MM.1S (cell line): ENCODE results near the gene BRK1.

Source experiments
- DNase-seq: peaks from one replicate; pipeline ENCODE4 v3.0.0-alpha.2; 2015
- H2AFZ ChIP-seq: fragments of 300-600 bp; sonication (generic); 2 replicates; pipeline ENCODE4 v1.6.0; 2016; ENCODE audit warnings: antibody characterized with exemption, low read length
- H3F3A ChIP-seq: fragments of 300-600 bp; sonication (generic); 2 replicates; pipeline ENCODE4 v1.6.1; 2016; ENCODE audit warnings: mild to moderate bottlenecking, antibody characterized with exemption, low read length, moderate library complexity, mixed read lengths; ENCODE audit not compliant: insufficient read depth
- H3K27ac ChIP-seq: fragments of 300-600 bp; sonication (generic); 2 replicates; pipeline ENCODE4 v1.5.1; 2016; ENCODE audit warnings: mild to moderate bottlenecking, low read length
- H3K27me3 ChIP-seq: fragments of 300-600 bp; sonication (generic); replicated peaks from 2 replicates; pipeline ENCODE4 v1.6.0; 2016; ENCODE audit warnings: low read length; ENCODE audit not compliant: insufficient read depth
- H3K36me3 ChIP-seq: fragments of 300-600 bp; sonication (generic); replicated peaks from 2 replicates; pipeline ENCODE4 v1.6.1; 2016; ENCODE audit warnings: mild to moderate bottlenecking, low read length, mixed read lengths; ENCODE audit not compliant: insufficient read depth
- H3K4me1 ChIP-seq: fragments of 300-600 bp; sonication (generic); 2 replicates; pipeline ENCODE4 v1.6.1; 2016; ENCODE audit warnings: low read length, mixed read lengths
- H3K4me2 ChIP-seq: fragments of 300-600 bp; sonication (generic); 2 replicates; pipeline ENCODE4 v1.6.0; 2016; ENCODE audit warnings: low read depth, low read length
- H3K4me3 ChIP-seq: fragments of 300-600 bp; sonication (generic); 2 replicates; pipeline ENCODE4 v1.5.1; 2016; ENCODE audit warnings: low read length, mixed read lengths
- H3K79me2 ChIP-seq: fragments of 300-600 bp; sonication (generic); 2 replicates; pipeline ENCODE4 v1.6.1; 2016; ENCODE audit warnings: mixed run types, low read length, mixed read lengths
- H3K9ac ChIP-seq: fragments of 300-600 bp; sonication (generic); 2 replicates; pipeline ENCODE4 v1.6.1; 2016; ENCODE audit warnings: low read length, mixed read lengths
- H3K9me2 ChIP-seq: fragments of 300-600 bp; sonication (generic); replicated peaks from 2 replicates; pipeline ENCODE4 v1.6.1; 2016; ENCODE audit warnings: mild to moderate bottlenecking, low read length, mixed read lengths; ENCODE audit not compliant: insufficient read depth
- H3K9me3 ChIP-seq: fragments of 300-600 bp; sonication (generic); replicated peaks from 2 replicates; pipeline ENCODE4 v1.6.1; 2016; ENCODE audit warnings: mild to moderate bottlenecking, low read length, mixed read lengths; ENCODE audit not compliant: insufficient read depth
- H4K20me1 ChIP-seq: fragments of 300-600 bp; sonication (generic); 2 replicates; pipeline ENCODE4 v1.6.1; 2016; ENCODE audit warnings: mild to moderate bottlenecking, low read length, moderate library complexity, mixed read lengths; ENCODE audit not compliant: insufficient read depth
- EZH2 ChIP-seq: fragments of 300-600 bp; sonication (generic); optimal IDR thresholded peaks from 2 replicates; pipeline ENCODE3; 2017; ENCODE audit warnings: low read depth, mild to moderate bottlenecking, antibody characterized with exemption, low read length, mixed read lengths
- EZH2phosphoT487 ChIP-seq: fragments of 300-600 bp; sonication (generic); IDR thresholded peaks from 2 replicates; pipeline ENCODE4 v1.6.1; 2018; ENCODE audit warnings: antibody characterized with exemption, low read length
- TF ChIP-seq, protein P1 (sequence below): fragments of 300-600 bp; sonication (generic); IDR thresholded peaks from 2 replicates; pipeline ENCODE4 v1.5.1; 2016; ENCODE audit warnings: antibody characterized with exemption, low read length, mixed read lengths

The BRK1 gene

DNA sequence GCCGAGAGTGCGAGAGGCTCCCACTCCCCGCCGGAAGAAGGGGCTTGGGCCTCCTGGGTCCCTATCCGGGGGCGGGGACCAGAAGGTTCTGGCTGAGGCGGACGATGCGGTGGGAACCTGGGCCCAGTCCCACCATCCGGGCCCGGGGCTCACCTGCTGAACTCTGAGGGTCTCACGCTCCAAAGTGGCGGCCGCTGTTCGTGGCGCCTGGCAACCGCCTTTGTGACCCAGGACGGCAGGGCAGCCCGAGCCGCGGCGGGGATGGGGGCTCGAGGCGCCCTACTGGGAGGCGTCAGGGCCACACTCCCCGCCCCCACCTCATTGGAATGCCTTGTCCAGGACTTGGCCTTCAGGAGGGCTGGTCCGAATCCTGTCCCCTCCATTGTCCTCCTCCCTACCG, 7.4 kb upstream of the BRK1 start, which contains the start of gene FANCD2OS:
FANCD2OS (minus strand) TSS at position 165 of the 400 bp plus-strand sequence. CDS start 3,481 bp downstream, outside the sequence.
- H3K4me2 ChIP-seq, result no peak within 1 kb of the TSS
- no peaks in the 10 kb centered on the region for H3K27me3 ChIP-seq
- H3K9ac ChIP-seq, result no peak within 1 kb of the TSS
- no peak within 1 kb of the TSS for H3K27ac ChIP-seq
- H2AFZ ChIP-seq, result no peak within 1 kb of the TSS
- no peaks in the 10 kb centered on the region for H3K9me2 ChIP-seq
- DNase-seq, result no peak
- no peaks in the 10 kb centered on the region for H4K20me1 ChIP-seq
- TF ChIP-seq EZH2phosphoT487, result no peak
- TF ChIP-seq, protein P1, sequence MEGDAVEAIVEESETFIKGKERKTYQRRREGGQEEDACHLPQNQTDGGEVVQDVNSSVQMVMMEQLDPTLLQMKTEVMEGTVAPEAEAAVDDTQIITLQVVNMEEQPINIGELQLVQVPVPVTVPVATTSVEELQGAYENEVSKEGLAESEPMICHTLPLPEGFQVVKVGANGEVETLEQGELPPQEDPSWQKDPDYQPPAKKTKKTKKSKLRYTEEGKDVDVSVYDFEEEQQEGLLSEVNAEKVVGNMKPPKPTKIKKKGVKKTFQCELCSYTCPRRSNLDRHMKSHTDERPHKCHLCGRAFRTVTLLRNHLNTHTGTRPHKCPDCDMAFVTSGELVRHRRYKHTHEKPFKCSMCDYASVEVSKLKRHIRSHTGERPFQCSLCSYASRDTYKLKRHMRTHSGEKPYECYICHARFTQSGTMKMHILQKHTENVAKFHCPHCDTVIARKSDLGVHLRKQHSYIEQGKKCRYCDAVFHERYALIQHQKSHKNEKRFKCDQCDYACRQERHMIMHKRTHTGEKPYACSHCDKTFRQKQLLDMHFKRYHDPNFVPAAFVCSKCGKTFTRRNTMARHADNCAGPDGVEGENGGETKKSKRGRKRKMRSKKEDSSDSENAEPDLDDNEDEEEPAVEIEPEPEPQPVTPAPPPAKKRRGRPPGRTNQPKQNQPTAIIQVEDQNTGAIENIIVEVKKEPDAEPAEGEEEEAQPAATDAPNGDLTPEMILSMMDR, result no peak
- TF ChIP-seq EZH2, result no peak
- no peak within 1 kb of the TSS for H3K4me3 ChIP-seq
- H3F3A ChIP-seq, result no peaks in the 10 kb centered on the region
- no peaks in the 10 kb centered on the region for H3K36me3 ChIP-seq
- H3K9me3 ChIP-seq, result no peaks in the 10 kb centered on the region
- H3K4me1 ChIP-seq, result no peaks in the 10 kb centered on the region
- no peaks in the 10 kb centered on the region for H3K79me2 ChIP-seq

DNA sequence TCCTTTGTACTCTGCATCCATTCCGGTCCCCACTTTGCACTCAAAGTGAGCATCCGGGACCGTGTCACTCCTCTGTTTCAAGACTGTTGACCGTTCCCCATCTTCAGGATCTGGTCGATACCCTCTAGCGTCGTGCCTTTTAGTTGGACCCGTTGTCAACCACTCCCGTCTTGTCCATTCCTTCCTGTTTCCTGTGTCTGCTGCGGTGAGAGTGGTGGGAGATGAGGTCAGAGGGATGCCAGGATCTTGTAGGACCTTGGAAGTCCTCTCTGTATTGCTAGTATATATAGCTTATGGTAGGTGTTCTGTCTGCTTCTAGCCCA, 624 bp downstream of the BRK1 start:
- TF ChIP-seq EZH2phosphoT487 (no peak), EZH2 (no peak)
- TF ChIP-seq, protein P1, result no peak
- Histone ChIP-seq H3K27me3 (no peaks in the 10 kb centered on the region), H3K4me3 (peak overlapping the region; percentile 99), H3K9me2 (no peaks in the 10 kb centered on the region), H4K20me1 (no peaks in the 10 kb centered on the region), H3K4me1 (0 out of 2 replicates have a peak, but pooled peaks cover 3% of the 10 kb centered on the region), H3K9me3 (no peaks in the 10 kb centered on the region), H2AFZ (peak overlapping the region; percentile 100), H3K4me2 (peak overlapping the region; percentile 87), H3K36me3 (no peaks in the 10 kb centered on the region), H3K27ac (peak overlapping the region; percentile 57; the same call in 1 of the 2 replicates), H3K9ac (peak overlapping the region; percentile 76), H3K79me2 (peaks cover 55% of the 10 kb centered on the region), H3F3A (no peaks in the 10 kb centered on the region)
- peak; percentile 9 for DNase-seq

DNA sequence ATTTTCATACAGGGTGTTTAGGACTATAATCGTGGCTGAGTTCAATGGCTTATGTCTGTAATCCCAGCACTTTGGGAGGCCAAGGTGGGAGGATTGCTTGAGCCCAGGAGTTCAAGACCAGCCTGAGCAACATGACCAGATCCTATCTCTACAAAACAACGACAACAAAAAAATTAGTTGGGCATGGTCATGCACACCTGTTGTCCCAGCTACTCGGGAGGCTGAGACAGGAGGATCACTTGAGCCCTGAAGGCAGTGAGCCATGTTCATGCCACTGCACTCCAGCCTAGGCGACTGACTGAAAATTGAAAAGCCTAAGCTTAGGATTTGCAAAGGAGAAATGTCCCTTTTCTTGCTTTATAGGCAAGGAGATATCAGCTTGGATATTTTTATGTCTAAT, 1.5 kb downstream of the BRK1 start:
- Histone ChIP-seq H4K20me1 (no peaks in the 10 kb centered on the region), H3K27me3 (no peaks in the 10 kb centered on the region), H2AFZ (no peak overlapping the region), H3K9me3 (no peaks in the 10 kb centered on the region), H3K4me1 (0 out of 2 replicates have a peak, but pooled peaks cover 3% of the 10 kb centered on the region), H3K79me2 (peaks cover 60% of the 10 kb centered on the region), H3K4me3 (0 out of 2 replicates have a peak overlapping the region, but pooled peaks have one; percentile 99), H3K4me2 (peak overlapping the region; percentile 87; the same call in 1 of the 2 replicates), H3K9me2 (no peaks in the 10 kb centered on the region), H3F3A (no peaks in the 10 kb centered on the region), H3K36me3 (no peaks in the 10 kb centered on the region), H3K27ac (no peak overlapping the region), H3K9ac (peak overlapping the region; percentile 76; the same call in 1 of the 2 replicates)
- no peak for DNase-seq
- TF ChIP-seq EZH2 (no peak), EZH2phosphoT487 (no peak)
- TF ChIP-seq, protein P1, result no peak
